ENCODE results near the gene ENTREP1. TPM values are rescaled to one million over a fixed set of nuclear protein-coding genes. Genes with fewer than 3 reads are reported as not detected.

The ENTREP1 gene
- total and polyA plus RNA-seq, 2 of the 4 experiments (the other 2 are of a cell fraction), result not detected

DNA sequence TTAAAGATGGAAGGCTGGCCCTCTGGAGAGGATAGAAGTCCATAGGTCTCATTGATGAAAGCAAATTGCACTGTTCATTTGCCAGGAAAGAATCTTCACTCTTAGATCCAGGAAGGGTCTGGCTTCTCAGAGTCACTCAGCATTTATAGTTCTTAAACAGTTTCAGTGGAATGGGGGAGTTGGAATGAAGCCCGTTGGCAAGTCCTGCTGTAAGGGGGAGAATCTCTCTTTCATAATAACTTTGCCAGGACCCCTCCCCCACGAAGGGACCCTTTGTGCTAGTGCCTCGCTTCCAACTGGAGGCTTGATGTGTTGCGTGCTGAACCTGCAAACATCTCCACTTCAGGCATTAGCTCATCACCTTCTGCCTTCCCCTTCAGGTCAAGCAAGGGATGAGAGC, 57.1 kb downstream of the ENTREP1 start:
- Histone ChIP-seq H4K8ac (ENCODE audit: low read depth in 2 of 2, low read length in 2 of 2) (no peak overlapping the region), H3K56ac (ENCODE audit: extremely low read depth, insufficient read depth, low read length) (no peak overlapping the region), H4K5ac (ENCODE audit: low read depth, low read length) (no peak overlapping the region), H2BK5ac (ENCODE audit: low read depth, low read length, poor library complexity, severe bottlenecking) (no peak overlapping the region), H3K18ac (ENCODE audit: low read depth, low read length) (no peak overlapping the region), H2AK9ac (replicated peaks; ENCODE audit: low read depth, low read length, poor library complexity) (no peak overlapping the region), H3K36me3 (ENCODE audit: control insufficient read depth, insufficient read depth, low read length) (no peaks in the 10 kb centered on the region), H3K9ac (ENCODE audit: low read depth, low read length) (no peak overlapping the region), H2BK20ac (ENCODE audit: low read depth, low read length) (no peak overlapping the region), H3K4me2 (ENCODE audit: low read depth, low read length) (no peak overlapping the region), H3K4me1 (ENCODE audit: control insufficient read depth, insufficient read depth, low read length) (peaks cover 3% of the 10 kb centered on the region), H3K4ac (ENCODE audit: low read depth, low read length) (no peak overlapping the region), H3K4me3 (ENCODE audit: insufficient read depth, low read depth, low read length) (no peak overlapping the region), H3K9me3 (ENCODE audit: control insufficient read depth, insufficient read depth, low read length) (no peaks in the 10 kb centered on the region), H3K23ac (ENCODE audit: low read depth, low read length) (no peak overlapping the region), H2BK120ac (ENCODE audit: low read depth, low read length) (no peak overlapping the region), H4K91ac (ENCODE audit: insufficient read depth, low read depth, low read length) (no peak overlapping the region), H3K14ac (replicated peaks; ENCODE audit: low read depth, low read length) (no peak overlapping the region), H2BK15ac (ENCODE audit: low read depth, low read length) (no peak overlapping the region), H3K79me1 (ENCODE audit: low read depth in 1 of 2, low read length in 2 of 2) (no peaks in the 10 kb centered on the region), H4K20me1 (ENCODE audit: insufficient read depth, low read length) (no peaks in the 10 kb centered on the region), H3K27ac (ENCODE audit: insufficient read depth, low read length) (no peak overlapping the region), H3K9me1 (ENCODE audit: insufficient read depth, low read length) (0 out of 2 replicates have a peak, but pooled peaks cover 4% of the 10 kb centered on the region), H3K27me3 (ENCODE audit: control insufficient read depth, insufficient read depth, low read length) (peaks cover 24% of the 10 kb centered on the region), H2AK5ac (ENCODE audit: low read depth, low read length) (no peak overlapping the region), H2AFZ (replicated peaks; ENCODE audit: low read length, poor library complexity) (no peak overlapping the region)
- ATAC-seq (ENCODE audit: low read depth) (no peak), DNase-seq (no peak)
- ChIA-PET POLR2A (ENCODE audit: unreplicated experiment) (no interaction called here), CTCF (no interaction called here)
- intact Hi-C loops (cut with micrococcal nuclease) (no loop called here), in situ Hi-C loops (cut with MboI; ENCODE audit: low sequenced_read_pairs) (no loop called here), dilution Hi-C loops (cut with HindIII; ENCODE audit: low sequenced_read_pairs, unreplicated experiment) (no loop called here)
- no CpG with 5 or more reads among the region's 4 CpGs for WGBS, 2 experiments (ENCODE audit: extremely low coverage in 2 of 2, insufficient read length in 1 of 2)
- TF ChIP-seq MXI1 (IDR thresholded peaks at IDR 0.05; ENCODE audit: borderline replicate concordance, low read depth, low read length) (no peak), CEBPB (IDR thresholded peaks at IDR 0.05; ENCODE audit: low read depth, low read length) (no peak), MAZ (IDR thresholded peaks at IDR 0.05; ENCODE audit: borderline replicate concordance, low read depth, low read length) (no peak), SMC3 (IDR thresholded peaks at IDR 0.05; ENCODE audit: low read depth, low read length) (no peak), RCOR1 (IDR thresholded peaks at IDR 0.05; ENCODE audit: insufficient replicate concordance, low read length) (no peak), BHLHE40 (IDR thresholded peaks at IDR 0.05; ENCODE audit: low read depth, low read length) (no peak), POLR2A (IDR thresholded peaks at IDR 0.05; ENCODE audit: low read depth, low read length) (no peak), RAD21 (IDR thresholded peaks at IDR 0.05; ENCODE audit: low read length) (no peak), RFX5 (IDR thresholded peaks at IDR 0.05; ENCODE audit: low read depth, low read length) (no peak), FOS (IDR thresholded peaks at IDR 0.05; ENCODE audit: low read depth, low read length) (no peak), MAFK (IDR thresholded peaks at IDR 0.05; ENCODE audit: low read depth, low read length) (no peak), NFE2L2 (IDR thresholded peaks at IDR 0.05; ENCODE audit: low read depth, low read length) (no peak)
- TF ChIP-seq, protein P1, sequence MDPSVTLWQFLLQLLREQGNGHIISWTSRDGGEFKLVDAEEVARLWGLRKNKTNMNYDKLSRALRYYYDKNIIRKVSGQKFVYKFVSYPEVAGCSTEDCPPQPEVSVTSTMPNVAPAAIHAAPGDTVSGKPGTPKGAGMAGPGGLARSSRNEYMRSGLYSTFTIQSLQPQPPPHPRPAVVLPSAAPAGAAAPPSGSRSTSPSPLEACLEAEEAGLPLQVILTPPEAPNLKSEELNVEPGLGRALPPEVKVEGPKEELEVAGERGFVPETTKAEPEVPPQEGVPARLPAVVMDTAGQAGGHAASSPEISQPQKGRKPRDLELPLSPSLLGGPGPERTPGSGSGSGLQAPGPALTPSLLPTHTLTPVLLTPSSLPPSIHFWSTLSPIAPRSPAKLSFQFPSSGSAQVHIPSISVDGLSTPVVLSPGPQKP (IDR thresholded peaks at IDR 0.05; ENCODE audit: borderline replicate concordance, low read depth, low read length), result no peak
- TF ChIP-seq, protein P2, sequence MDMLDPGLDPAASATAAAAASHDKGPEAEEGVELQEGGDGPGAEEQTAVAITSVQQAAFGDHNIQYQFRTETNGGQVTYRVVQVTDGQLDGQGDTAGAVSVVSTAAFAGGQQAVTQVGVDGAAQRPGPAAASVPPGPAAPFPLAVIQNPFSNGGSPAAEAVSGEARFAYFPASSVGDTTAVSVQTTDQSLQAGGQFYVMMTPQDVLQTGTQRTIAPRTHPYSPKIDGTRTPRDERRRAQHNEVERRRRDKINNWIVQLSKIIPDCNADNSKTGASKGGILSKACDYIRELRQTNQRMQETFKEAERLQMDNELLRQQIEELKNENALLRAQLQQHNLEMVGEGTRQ (IDR thresholded peaks at IDR 0.05; ENCODE audit: low read depth, low read length), result no peak
- TF ChIP-seq, protein P3, sequence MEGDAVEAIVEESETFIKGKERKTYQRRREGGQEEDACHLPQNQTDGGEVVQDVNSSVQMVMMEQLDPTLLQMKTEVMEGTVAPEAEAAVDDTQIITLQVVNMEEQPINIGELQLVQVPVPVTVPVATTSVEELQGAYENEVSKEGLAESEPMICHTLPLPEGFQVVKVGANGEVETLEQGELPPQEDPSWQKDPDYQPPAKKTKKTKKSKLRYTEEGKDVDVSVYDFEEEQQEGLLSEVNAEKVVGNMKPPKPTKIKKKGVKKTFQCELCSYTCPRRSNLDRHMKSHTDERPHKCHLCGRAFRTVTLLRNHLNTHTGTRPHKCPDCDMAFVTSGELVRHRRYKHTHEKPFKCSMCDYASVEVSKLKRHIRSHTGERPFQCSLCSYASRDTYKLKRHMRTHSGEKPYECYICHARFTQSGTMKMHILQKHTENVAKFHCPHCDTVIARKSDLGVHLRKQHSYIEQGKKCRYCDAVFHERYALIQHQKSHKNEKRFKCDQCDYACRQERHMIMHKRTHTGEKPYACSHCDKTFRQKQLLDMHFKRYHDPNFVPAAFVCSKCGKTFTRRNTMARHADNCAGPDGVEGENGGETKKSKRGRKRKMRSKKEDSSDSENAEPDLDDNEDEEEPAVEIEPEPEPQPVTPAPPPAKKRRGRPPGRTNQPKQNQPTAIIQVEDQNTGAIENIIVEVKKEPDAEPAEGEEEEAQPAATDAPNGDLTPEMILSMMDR (conservative IDR thresholded peaks at IDR 0.05; ENCODE audit: low read depth, low read length), result no peak
- no TSS peak for BruUV-seq (replicated peaks)

Measured in IMR-90 (cell line).